ENCODE results near the gene WASF2. TPM values are rescaled to one million over a fixed set of nuclear protein-coding genes. Genes with fewer than 3 reads are reported as not detected.

The WASF2 gene
- total RNA-seq, 1 experiment from 2014 or later = 134 TPM

DNA sequence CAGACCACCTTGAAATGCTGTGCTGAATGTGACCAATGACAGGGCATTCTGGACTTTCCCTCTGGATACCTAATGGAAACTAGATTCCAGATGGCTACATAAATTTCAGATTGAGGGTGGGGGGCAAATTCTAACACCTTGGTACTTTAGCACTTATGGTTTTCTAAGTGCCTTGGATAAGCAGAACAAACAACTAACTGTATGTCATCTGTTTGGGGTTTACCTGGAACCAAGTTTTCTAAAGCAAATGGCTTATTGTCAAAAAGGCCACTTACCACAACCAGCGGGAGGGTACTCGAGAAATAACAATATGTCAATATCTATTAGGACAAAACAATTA lies 58.4 kb downstream of the WASF2 start:
- intact Hi-C loops (cut with micrococcal nuclease; ENCODE audit: unreplicated experiment) = no loop called here
- no peak for DNase-seq
- H4K20me1 ChIP-seq (ENCODE audit: insufficient read depth) = no peaks in the 10 kb centered on the region; the same call in 1 of the 2 replicates
- no peak overlapping the region for H2AFZ ChIP-seq
- no peak overlapping the region for H3K4me2 ChIP-seq
- POLR2A ChIA-PET (ENCODE audit: unreplicated experiment) = no interaction called here
- CTCF ChIA-PET = no interaction called here
- no peak overlapping the region for H3K27ac ChIP-seq
- no peak overlapping the region for H3K4me3 ChIP-seq
- peaks cover 22% of the 10 kb centered on the region for H3K79me2 ChIP-seq (ENCODE audit: low read depth)
- no peaks in the 10 kb centered on the region for H3K9me3 ChIP-seq (ENCODE audit: insufficient read depth, low read depth)
- H3K36me3 ChIP-seq (ENCODE audit: low read depth) = no peaks in the 10 kb centered on the region
- no TSS peak for BruUV-seq (replicated peaks)
- no peaks in the 10 kb centered on the region for H3F3A ChIP-seq (ENCODE audit: insufficient read depth, low read depth)
- peaks cover 9% of the 10 kb centered on the region for H3K4me1 ChIP-seq (replicated peaks; ENCODE audit: insufficient read depth)
- TF ChIP-seq CTCF (conservative IDR thresholded peaks at IDR 0.05) (no peak), EZH2 (IDR thresholded peaks at IDR 0.05; ENCODE audit: low read depth) (no peak)
- H3K27me3 ChIP-seq (ENCODE audit: insufficient read depth, low read depth) = no peaks in the 10 kb centered on the region
- H3K9me2 ChIP-seq (ENCODE audit: insufficient read depth) = no peaks in the 10 kb centered on the region

DNA sequence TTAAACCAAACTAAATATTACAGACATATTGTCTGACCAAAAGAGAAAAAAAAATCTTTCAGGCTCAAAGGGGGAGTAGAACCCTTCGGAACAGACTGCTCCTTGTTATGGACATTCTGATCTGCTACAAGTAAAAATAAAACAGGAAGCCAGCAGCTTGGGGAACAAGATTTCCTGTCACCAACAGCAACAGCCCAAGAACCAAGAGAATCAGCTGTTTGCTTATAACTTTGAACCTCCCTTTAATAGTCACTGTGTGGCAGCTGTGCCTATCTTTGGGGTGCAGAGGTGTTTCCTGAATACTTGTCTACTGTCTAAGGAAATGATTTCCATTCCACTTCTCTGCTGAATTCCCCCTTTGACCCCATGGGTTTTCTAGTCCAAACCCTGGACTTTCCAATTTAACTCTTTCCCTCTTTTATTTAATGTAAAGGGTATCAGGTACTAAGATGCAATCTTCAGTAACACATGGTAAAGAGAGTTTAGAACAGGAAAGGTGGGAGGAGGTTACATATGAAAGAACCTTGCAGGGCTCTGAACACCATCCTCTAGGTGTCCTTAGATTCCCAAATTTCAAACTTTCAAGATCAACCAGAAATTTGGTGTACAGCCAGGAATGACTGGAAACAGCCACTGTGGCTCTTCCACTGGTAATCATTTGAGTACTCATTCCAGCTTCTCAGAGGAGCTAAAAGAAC lies 58.9 kb downstream of the WASF2 start:
- Histone ChIP-seq H3K79me2 (ENCODE audit: low read depth) (peaks cover 19% of the 10 kb centered on the region), H3K4me2 (no peak overlapping the region), H3K9me2 (ENCODE audit: insufficient read depth) (no peaks in the 10 kb centered on the region), H4K20me1 (ENCODE audit: insufficient read depth) (no peaks in the 10 kb centered on the region; the same call in 1 of the 2 replicates), H3K36me3 (ENCODE audit: low read depth) (no peaks in the 10 kb centered on the region), H2AFZ (no peak overlapping the region), H3K4me1 (replicated peaks; ENCODE audit: insufficient read depth) (peaks cover 3% of the 10 kb centered on the region), H3K4me3 (no peak overlapping the region), H3F3A (ENCODE audit: insufficient read depth, low read depth) (no peaks in the 10 kb centered on the region), H3K27me3 (ENCODE audit: insufficient read depth, low read depth) (no peaks in the 10 kb centered on the region), H3K27ac (no peak overlapping the region), H3K9me3 (ENCODE audit: insufficient read depth, low read depth) (no peaks in the 10 kb centered on the region)
- DNase-seq = no peak
- no peak for TF ChIP-seq CTCF (conservative IDR thresholded peaks at IDR 0.05)
- TF ChIP-seq EZH2 (IDR thresholded peaks at IDR 0.05; ENCODE audit: low read depth) = no peak
- intact Hi-C loops (cut with micrococcal nuclease; ENCODE audit: unreplicated experiment) = no loop called here
- ChIA-PET POLR2A (ENCODE audit: unreplicated experiment) (no interaction called here), CTCF (no interaction called here)
- BruUV-seq (replicated peaks) = no TSS peak

DNA sequence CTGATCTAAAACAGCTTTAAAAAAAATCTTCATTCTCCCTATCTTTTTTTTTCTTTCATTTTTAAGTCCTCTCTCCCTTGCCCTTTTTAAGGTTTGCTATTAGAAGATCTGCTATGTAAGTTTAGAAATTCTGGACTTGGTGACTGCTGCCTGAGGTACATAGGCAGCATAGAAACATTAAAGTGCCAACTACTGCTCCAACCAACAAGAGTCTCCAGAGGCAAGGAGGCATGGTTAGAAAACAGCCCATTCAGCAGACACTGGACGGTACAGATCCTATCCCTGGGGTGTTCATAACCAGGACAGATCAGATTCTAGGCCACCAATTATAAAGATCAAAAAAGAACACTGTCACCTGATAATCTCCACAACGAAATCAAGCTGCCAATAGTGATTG lies 60.9 kb downstream of the WASF2 start:
- TF ChIP-seq CTCF (conservative IDR thresholded peaks at IDR 0.05) (no peak), EZH2 (IDR thresholded peaks at IDR 0.05; ENCODE audit: low read depth) (no peak)
- no peak overlapping the region for H3K27ac ChIP-seq
- intact Hi-C loops (cut with micrococcal nuclease; ENCODE audit: unreplicated experiment) = no loop called here
- CTCF ChIA-PET = interaction anchor here (0.6 kb wide), 1 partner anchor 184 kb away, joined by 7 read pairs; no protein-coding TSS in a partner anchor
- no peak overlapping the region for H2AFZ ChIP-seq
- no peak overlapping the region for H3K4me3 ChIP-seq
- no peaks in the 10 kb centered on the region; the same call in 1 of the 2 replicates for H3F3A ChIP-seq (ENCODE audit: insufficient read depth, low read depth)
- H3K9me2 ChIP-seq (ENCODE audit: insufficient read depth) = no peaks in the 10 kb centered on the region
- no peaks in the 10 kb centered on the region; the same call in 1 of the 2 replicates for H4K20me1 ChIP-seq (ENCODE audit: insufficient read depth)
- H3K4me2 ChIP-seq = no peak overlapping the region
- no peaks in the 10 kb centered on the region for H3K36me3 ChIP-seq (ENCODE audit: low read depth)
- no TSS peak for BruUV-seq (replicated peaks)
- no peaks in the 10 kb centered on the region for H3K27me3 ChIP-seq (ENCODE audit: insufficient read depth, low read depth)
- 0 out of 2 replicates have a peak, but pooled peaks cover 3% of the 10 kb centered on the region for H3K79me2 ChIP-seq (ENCODE audit: low read depth)
- POLR2A ChIA-PET (ENCODE audit: unreplicated experiment) = no interaction called here
- DNase-seq = no peak
- no peaks in the 10 kb centered on the region for H3K4me1 ChIP-seq (replicated peaks; ENCODE audit: insufficient read depth)
- H3K9me3 ChIP-seq (ENCODE audit: insufficient read depth, low read depth) = no peaks in the 10 kb centered on the region

Data from PC-9 (cell line).